Gastrocnemius medialis (tissue), 4 donors: ENCODE data around the gene RNF25.
A peak's percentile ranks its signal among the peaks of the same experiment; 100 is the strongest.
"Not testable (repeated sequence)": the region's sequence is repeated elsewhere in the genome, so short reads cannot be mapped to it uniquely, and the experiment has no call there.

Source experiments
- POLR2A ChIP-seq, 2 donors: fragments of 450-650 bp; IDR thresholded peaks; one replicate each; pipeline ENCODE4 v1.6.1; 2017; ENCODE audit warnings: antibody characterized with exemption in 2 of 2, mild to moderate bottlenecking in 2 of 2, moderate library complexity in 2 of 2
- TF ChIP-seq, protein P1 (sequence below), 5 experiments: fragments of 450-650 bp in 3 of 5; fragments of 200-600 bp in 2 of 5; sonication (generic) in 2 of 5; IDR thresholded peaks in 4 of 5; conservative IDR thresholded peaks in 1 of 5; 1 replicate in 4 of 5; 2 replicates in 1 of 5; pipeline ENCODE4 v1.5.1; 2016 to 2019; ENCODE audit warnings: antibody characterized with exemption in 5 of 5, mild to moderate bottlenecking in 3 of 5, moderate library complexity in 3 of 5

DNA sequence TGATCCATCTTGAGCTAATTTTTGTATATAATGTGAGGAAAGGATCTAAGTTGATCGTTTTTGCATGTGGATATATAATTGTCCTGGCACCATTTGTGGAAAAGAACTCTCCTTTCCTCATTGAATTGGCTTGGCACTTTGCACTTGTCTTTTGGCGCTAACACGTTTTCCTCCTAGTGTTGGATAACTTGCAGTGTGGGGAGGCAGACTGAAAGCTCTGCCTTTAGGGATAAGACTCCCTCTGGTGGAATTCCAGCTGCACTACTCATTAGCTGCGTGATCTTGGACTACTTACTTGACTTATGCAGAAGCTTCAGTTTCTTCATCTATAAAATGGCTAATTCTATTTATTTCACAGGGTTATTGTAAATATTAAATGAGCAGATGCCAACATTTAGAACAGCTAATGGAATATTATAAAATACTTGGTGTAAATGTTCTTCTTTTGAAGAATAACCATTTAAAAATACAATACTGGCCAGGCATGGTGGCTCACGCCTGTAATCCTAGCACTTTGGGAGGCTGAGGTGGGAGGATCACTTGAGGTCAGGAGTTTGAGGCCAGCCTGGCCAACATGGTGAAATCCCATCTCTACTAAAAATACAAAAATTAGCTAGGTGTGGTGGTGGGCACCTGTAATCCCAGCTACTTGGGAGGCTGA lies 15.7 kb upstream of the RNF25 start:
- TF ChIP-seq, protein P1, sequence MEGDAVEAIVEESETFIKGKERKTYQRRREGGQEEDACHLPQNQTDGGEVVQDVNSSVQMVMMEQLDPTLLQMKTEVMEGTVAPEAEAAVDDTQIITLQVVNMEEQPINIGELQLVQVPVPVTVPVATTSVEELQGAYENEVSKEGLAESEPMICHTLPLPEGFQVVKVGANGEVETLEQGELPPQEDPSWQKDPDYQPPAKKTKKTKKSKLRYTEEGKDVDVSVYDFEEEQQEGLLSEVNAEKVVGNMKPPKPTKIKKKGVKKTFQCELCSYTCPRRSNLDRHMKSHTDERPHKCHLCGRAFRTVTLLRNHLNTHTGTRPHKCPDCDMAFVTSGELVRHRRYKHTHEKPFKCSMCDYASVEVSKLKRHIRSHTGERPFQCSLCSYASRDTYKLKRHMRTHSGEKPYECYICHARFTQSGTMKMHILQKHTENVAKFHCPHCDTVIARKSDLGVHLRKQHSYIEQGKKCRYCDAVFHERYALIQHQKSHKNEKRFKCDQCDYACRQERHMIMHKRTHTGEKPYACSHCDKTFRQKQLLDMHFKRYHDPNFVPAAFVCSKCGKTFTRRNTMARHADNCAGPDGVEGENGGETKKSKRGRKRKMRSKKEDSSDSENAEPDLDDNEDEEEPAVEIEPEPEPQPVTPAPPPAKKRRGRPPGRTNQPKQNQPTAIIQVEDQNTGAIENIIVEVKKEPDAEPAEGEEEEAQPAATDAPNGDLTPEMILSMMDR (IDR thresholded peaks at IDR 0.05 in 4 of 5, conservative IDR thresholded peaks at IDR 0.05 in 1 of 5): peak; percentile 59 to 80 (median 67)
- not testable (repeated sequence) for TF ChIP-seq POLR2A (IDR thresholded peaks at IDR 0.05)
